H1 (cell line): ENCODE results near the gene ENTPD8. TPM values are rescaled to one million over a fixed set of nuclear protein-coding genes. Genes with fewer than 3 reads are reported as not detected.
A peak's percentile ranks its signal among the peaks of the same experiment; 100 is the strongest.

Experiments
- CTCF ChIA-PET: fragments of 300-600 bp; sonication (Branson Sonifier 250); formaldehyde crosslinking; loops from one replicate; lab custom pipeline; 2021; ENCODE audit not compliant: partially characterized antibody; lab: Charles Lee
- POLR2A ChIA-PET: fragments of 300-600 bp; sonication (Branson Sonifier 250); formaldehyde crosslinking; loops from one replicate; lab custom pipeline; 2021; ENCODE audit warnings: inconsistent platforms; ENCODE audit not compliant: partially characterized antibody; lab: Charles Lee
- DNase-seq, 2 experiments: peaks; one replicate each; pipeline versions ENCODE4 v3.0.0 to v3.0.0-alpha.2; 2010 to 2022; ENCODE audit warnings: low spot score in 2 of 2, low read depth in 1 of 2, mixed read lengths in 1 of 2
- FAIRE-seq: peaks from 2 replicates; lab custom pipeline; 2011; peaks lifted over from hg19 to GRCh38; lab: Jason Lieb, UNC
- H2AFZ ChIP-seq: 2 replicates; pipeline ENCODE4 v1.8.1; 2012; ENCODE audit warnings: low read length, inconsistent platforms
- H2AK5ac ChIP-seq: 2 replicates; pipeline ENCODE4 v1.6.1; 2013; ENCODE audit warnings: low read depth, low read length
- H2BK120ac ChIP-seq: replicated peaks from 2 replicates; pipeline ENCODE3; 2013; ENCODE audit warnings: low read depth, low read length, inconsistent platforms
- H2BK12ac ChIP-seq: 2 replicates; pipeline ENCODE4 v1.6.1; 2013; ENCODE audit warnings: low read depth, low read length
- H2BK15ac ChIP-seq: 2 replicates; pipeline ENCODE4 v1.6.1; 2013; ENCODE audit warnings: low read length
- H2BK20ac ChIP-seq: 2 replicates; pipeline ENCODE4 v1.6.1; 2013; ENCODE audit warnings: low read length
- H2BK5ac ChIP-seq: 2 replicates; pipeline ENCODE4 v1.6.1; 2013; ENCODE audit warnings: low read depth, low read length
- H3K14ac ChIP-seq: 2 replicates; pipeline ENCODE4 v1.6.1; 2013; ENCODE audit warnings: inconsistent platforms; ENCODE audit not compliant: insufficient read length
- H3K18ac ChIP-seq: 2 replicates; pipeline ENCODE4 v1.6.1; 2013; ENCODE audit warnings: low read length; ENCODE audit errors: extremely low read depth
- H3K23ac ChIP-seq: 2 replicates; pipeline ENCODE4 v1.6.1; 2013; ENCODE audit warnings: inconsistent platforms; ENCODE audit not compliant: insufficient read length
- H3K23me2 ChIP-seq: 2 replicates; pipeline ENCODE4 v1.6.1; 2013; ENCODE audit warnings: low read depth, low read length
- H3K27ac ChIP-seq: 2 replicates; pipeline ENCODE4 v1.6.1; 2011; ENCODE audit warnings: low read depth, low read length, inconsistent platforms
- H3K27me3 ChIP-seq, 4 experiments: replicated peaks in 1 of 4; 1 replicate in 1 of 4; 2 replicates in 3 of 4; pipeline versions ENCODE4 v1.6.1 to v1.8.1; 2011 to 2013; ENCODE audit warnings: low read length in 3 of 4, mild to moderate bottlenecking in 3 of 4, inconsistent platforms in 2 of 4, mixed read lengths in 2 of 4, moderate library complexity in 1 of 4; ENCODE audit not compliant: control insufficient read depth in 3 of 4, insufficient read depth in 3 of 4; ENCODE audit errors: extremely low read depth in 1 of 4
- H3K36me3 ChIP-seq, 4 experiments: 2 replicates each; pipeline versions ENCODE4 v1.6.1 to v1.8.1; 2011 to 2013; ENCODE audit warnings: mild to moderate bottlenecking in 4 of 4, low read length in 3 of 4, moderate library complexity in 2 of 4, control low read depth in 1 of 4, inconsistent platforms in 1 of 4; ENCODE audit not compliant: insufficient read depth in 4 of 4, control insufficient read depth in 2 of 4
- H3K4ac ChIP-seq: replicated peaks from 2 replicates; pipeline ENCODE3; 2013; ENCODE audit warnings: low read length, low read depth, mixed read lengths, inconsistent platforms; ENCODE audit not compliant: insufficient read length
- H3K4me1 ChIP-seq, 4 experiments: replicated peaks in 1 of 4; 1 replicate in 1 of 4; 2 replicates in 3 of 4; pipeline versions ENCODE4 v1.6.1 to v1.8.1; 2011 to 2013; ENCODE audit warnings: low read length in 3 of 4, inconsistent platforms in 2 of 4, mixed read lengths in 1 of 4; ENCODE audit not compliant: insufficient read depth in 4 of 4, control insufficient read depth in 3 of 4
- H3K4me2 ChIP-seq, 2 experiments: 2 replicates each; pipeline versions ENCODE4 v1.6.1 to v1.8.1; 2011 to 2013; ENCODE audit warnings: low read depth in 2 of 2, low read length in 2 of 2, control low read depth in 1 of 2, inconsistent platforms in 1 of 2, mild to moderate bottlenecking in 1 of 2; ENCODE audit not compliant: insufficient read depth in 1 of 2
- H3K4me3 ChIP-seq, 4 experiments: fragments of 200-600, 300-600 bp in 1 of 4; sonication (generic), shearing (Covaris generic), sonication (Bioruptor Twin) in 1 of 4; 2 replicates each; pipeline versions ENCODE4 v1.5.1 to v1.8.1; 2011 to 2016; ENCODE audit warnings: low read length in 4 of 4, low read depth in 3 of 4, control low read depth in 2 of 4, inconsistent platforms in 2 of 4, mild to moderate bottlenecking in 2 of 4, mixed read lengths in 1 of 4, moderate library complexity in 1 of 4; ENCODE audit not compliant: insufficient read depth in 2 of 4; ENCODE audit errors: extremely low read depth in 1 of 4
- H3K56ac ChIP-seq: replicated peaks from 2 replicates; pipeline ENCODE3; 2013; ENCODE audit warnings: low read depth, mild to moderate bottlenecking, mixed read lengths, low read length, inconsistent platforms; ENCODE audit not compliant: insufficient read length
- H3K79me1 ChIP-seq: 2 replicates; pipeline ENCODE4 v1.6.1; 2013; ENCODE audit warnings: low read depth, low read length, control low read depth
- H3K79me2 ChIP-seq, 2 experiments: 2 replicates each; pipeline versions ENCODE4 v1.6.1 to v1.8.1; 2012 to 2013; ENCODE audit warnings: low read length in 2 of 2, mild to moderate bottlenecking in 2 of 2, inconsistent platforms in 1 of 2; ENCODE audit not compliant: insufficient read depth in 2 of 2, control insufficient read depth in 1 of 2
- H3K9ac ChIP-seq, 4 experiments: replicated peaks in 1 of 4; 1 replicate in 1 of 4; 2 replicates in 3 of 4; pipeline versions ENCODE4 v1.6.1 to v1.8.1; 2011 to 2013; ENCODE audit warnings: low read depth in 3 of 4, low read length in 3 of 4, control low read depth in 2 of 4, mild to moderate bottlenecking in 2 of 4, moderate library complexity in 2 of 4, inconsistent platforms in 1 of 4; ENCODE audit errors: extremely low read depth in 1 of 4
- H3K9me3 ChIP-seq, 2 experiments: 2 replicates each; pipeline versions ENCODE4 v1.6.1 to v1.8.1; 2012 to 2013; ENCODE audit warnings: mild to moderate bottlenecking in 2 of 2, moderate library complexity in 2 of 2, control low read depth in 1 of 2, inconsistent platforms in 1 of 2, low read depth in 1 of 2, low read length in 1 of 2, mixed read lengths in 1 of 2; ENCODE audit not compliant: insufficient read depth in 2 of 2
- H4K20me1 ChIP-seq, 2 experiments: replicated peaks in 1 of 2; 2 replicates each; pipeline versions ENCODE3 to v1.8.1; 2011 to 2013; ENCODE audit warnings: inconsistent platforms in 2 of 2, low read length in 2 of 2, mild to moderate bottlenecking in 1 of 2; ENCODE audit not compliant: insufficient read depth in 2 of 2, control insufficient read depth in 1 of 2
- H4K5ac ChIP-seq: 2 replicates; pipeline ENCODE4 v1.6.1; 2013; ENCODE audit warnings: low read length, low read depth, mixed read lengths, inconsistent platforms; ENCODE audit not compliant: insufficient read length
- H4K8ac ChIP-seq: 2 replicates; pipeline ENCODE4 v1.8.0; 2013; ENCODE audit warnings: mild to moderate bottlenecking, moderate library complexity, low read length, inconsistent platforms; ENCODE audit not compliant: insufficient read depth; ENCODE audit errors: extremely low read depth
- H4K91ac ChIP-seq: replicated peaks from 2 replicates; pipeline ENCODE3; 2013; ENCODE audit warnings: low read length, mixed read lengths, inconsistent platforms; ENCODE audit not compliant: insufficient read length
- GABPA ChIP-seq: IDR thresholded peaks from 2 replicates; pipeline ENCODE4 v1.6.1; 2011; ENCODE audit warnings: mild to moderate bottlenecking, low read length, moderate library complexity, borderline replicate concordance; ENCODE audit not compliant: insufficient read depth
- KDM4A ChIP-seq: IDR thresholded peaks from one replicate; pipeline ENCODE4 v1.7.1; 2012; ENCODE audit warnings: low read depth, mild to moderate bottlenecking, moderate library complexity, low read length, inconsistent platforms; ENCODE audit not compliant: severe bottlenecking
- MAX ChIP-seq: IDR thresholded peaks from 2 replicates; pipeline ENCODE4 v1.6.1; 2012; ENCODE audit warnings: inconsistent platforms
- WGBS, 2 experiments: shearing (Covaris generic) in 1 of 2; methylation state at CpG; one replicate each; pipeline versions ENCODE4 v1.1.6 to v1.1.7; 2013 to 2015; ENCODE audit warnings: low lambda C conversion rate in 2 of 2, mixed read lengths in 2 of 2, inconsistent platforms in 1 of 2, low coverage in 1 of 2, missing lambda C conversion rate in 1 of 2; ENCODE audit not compliant: insufficient replicate concordance in 2 of 2, insufficient coverage in 1 of 2, insufficient read length in 1 of 2; ENCODE audit errors: extremely low coverage in 1 of 2, missing lambda C conversion rate in 1 of 2; 5-methylcytosine and 5-hydroxymethylcytosine counted together
- polyA plus RNA-seq, 7 experiments: library from polyadenylated mRNA; depleted of rRNA in 3 of 7; stranded (reverse) in 5 of 7; unstranded in 2 of 7; fragments of >200 nt in 5 of 7; fragments of 200-250 nt in 2 of 7; gene quantifications; 1 replicate in 5 of 7; 2 replicates in 1 of 7; 4 replicates in 1 of 7; pipeline versions ENCODE4 v1.2.1 to v1.2.3, GENCODE V29; 2011 to 2013; ENCODE audit warnings: missing spikeins in 2 of 7, mixed read lengths in 2 of 7
- total RNA-seq: library from RNA; stranded (reverse); fragmentation: NEBNext Ultra II Directional; extraction: Animal tissue kit (Norgen Biotek cat#: 25700); gene quantifications from 2 replicates; pipeline ENCODE4 v1.2.1, GENCODE V29; 2021

The ENTPD8 gene
- total and polyA plus RNA-seq, 2 of the 8 experiments (the other 6 are each of a cell fraction or from before 2014, with no cell fraction given): 0.48 to 0.51 TPM

- no peak overlapping the region for H2BK15ac ChIP-seq
- H2AK5ac ChIP-seq: no peak overlapping the region
- peaks cover 0 to 1% of the 10 kb centered on the region in 2 experiments for H4K20me1 ChIP-seq
- no peak for TF ChIP-seq MAX
- peak; percentile 28 for TF ChIP-seq KDM4A
- TF ChIP-seq GABPA: peak; percentile 40
- H3K14ac ChIP-seq: no peak overlapping the region
- H2BK5ac ChIP-seq: no peak overlapping the region
- peaks cover 0 to 2% (median 0%) of the 10 kb centered on the region in 4 experiments; a peak in 1 of 7 replicates for H3K4me1 ChIP-seq
- H2AFZ ChIP-seq: no peak overlapping the region; the same call in 1 of the 2 replicates
- H2BK20ac ChIP-seq: no peak overlapping the region
- 25% methylated on average over 44 of the region's 77 CpGs; no CpG with 5 or more reads in 1 of the 2 experiments for WGBS, 2 experiments
- H3K4me3 ChIP-seq: peak overlapping the region; percentile 24 to 84 (median 32)
- H3K27ac ChIP-seq: no peak overlapping the region
- CTCF ChIA-PET: interaction anchor here (0.6 to 2.4 kb wide), 13 partner anchors 8 to 759 kb away, joined by 3 to 8 read pairs (median 3); partner anchors contain the start of gene TOR4A
- H3K23ac ChIP-seq: no peak overlapping the region
- no peak overlapping the region for H2BK120ac ChIP-seq
- POLR2A ChIA-PET: interaction anchor here (0.6 to 2.1 kb wide), 11 partner anchors 9 to 292 kb away, joined by 3 to 11 read pairs (median 4); partner anchors contain the start of gene ENTPD8
- no peaks in the 10 kb centered on the region for H3K79me1 ChIP-seq
- H3K27me3 ChIP-seq: peaks cover 0 to 13% (median 2%) of the 10 kb centered on the region in 4 experiments; a peak in 4 of 7 replicates
- peak overlapping the region; percentile 93 for H4K8ac ChIP-seq
- H3K56ac ChIP-seq: no peak overlapping the region
- H3K79me2 ChIP-seq: peaks cover 0 to 5% of the 10 kb centered on the region in 2 experiments; a peak in 1 of 4 replicates
- peak overlapping the region; percentile 62 to 74 for H3K4me2 ChIP-seq
- H3K36me3 ChIP-seq: no peaks in the 10 kb centered on the region
- no peak overlapping the region for H2BK12ac ChIP-seq
- DNase-seq (no peak), FAIRE-seq (no peak)
- no peak overlapping the region for H3K4ac ChIP-seq
- no peak overlapping the region for H4K5ac ChIP-seq
- H4K91ac ChIP-seq: no peak overlapping the region
- H3K9me3 ChIP-seq: no peaks in the 10 kb centered on the region
- peaks cover 9% of the 10 kb centered on the region; the same call in 1 of the 2 replicates for H3K23me2 ChIP-seq
- peak overlapping the region; percentile 19 for H3K18ac ChIP-seq
- no peak overlapping the region for H3K9ac ChIP-seq
Measured at GRCh38 chr9:137423514-137424291, 17.5 kb downstream of the ENTPD8 start.
